PC-9 (cell line): ENCODE data around the gene DUSP6. TPM values are rescaled to one million over a fixed set of nuclear protein-coding genes. Genes with fewer than 3 reads are reported as not detected.

ENCODE experiments used
- BruUV-seq: library from RNA; stranded (reverse); fragments of 400-500 nt; replicated peaks from 2 replicates; lab custom pipeline; 2021; lab: Mats Ljungman, UMichigan
- CTCF ChIA-PET: fragments of 300-600 bp; sonication (Branson Sonifier 250); formaldehyde crosslinking; loops from one replicate; lab custom pipeline; 2022; ENCODE audit warnings: antibody characterized with exemption; lab: Charles Lee
- POLR2A ChIA-PET: fragments of 300-600 bp; sonication (Branson Sonifier 250); formaldehyde crosslinking; loops from one replicate; lab custom pipeline; 2022; ENCODE audit warnings: antibody characterized with exemption; ENCODE audit not compliant: unreplicated experiment; lab: Charles Lee
- DNase-seq, 2 experiments: peaks; one replicate each; pipeline versions ENCODE4 v3.0.0 to v3.0.0-alpha.2; 2015 to 2022; ENCODE audit warnings: mixed read lengths in 1 of 2
- H2AFZ ChIP-seq: fragments of 200-600 bp; sonication (generic); 2 replicates; pipeline ENCODE4 v1.8.1; 2017; ENCODE audit warnings: antibody characterized with exemption
- H3F3A ChIP-seq: fragments of 200-600 bp; sonication (generic); 2 replicates; pipeline ENCODE4 v1.8.1; 2017; ENCODE audit warnings: antibody characterized with exemption, mild to moderate bottlenecking, low read depth; ENCODE audit not compliant: insufficient read depth
- H3K27ac ChIP-seq: fragments of 200-600 bp; sonication (generic); 2 replicates; pipeline ENCODE4 v1.6.1; 2016; ENCODE audit warnings: mixed run types
- H3K27me3 ChIP-seq: fragments of 200-600 bp; sonication (generic); 2 replicates; pipeline ENCODE4 v1.6.1; 2016; ENCODE audit warnings: low read depth, mixed run types; ENCODE audit not compliant: insufficient read depth
- H3K36me3 ChIP-seq: fragments of 200-600 bp; sonication (generic); 2 replicates; pipeline ENCODE4 v1.6.1; 2016; ENCODE audit warnings: low read depth, mixed run types
- H3K4me1 ChIP-seq: fragments of 200-600 bp; sonication (generic); replicated peaks from 2 replicates; pipeline ENCODE4 v1.6.1; 2016; ENCODE audit warnings: mixed run types; ENCODE audit not compliant: insufficient read depth
- H3K4me2 ChIP-seq: fragments of 200-600 bp; sonication (generic); 2 replicates; pipeline ENCODE4 v1.6.1; 2017; ENCODE audit warnings: mixed run types
- H3K4me3 ChIP-seq: fragments of 200-600 bp; sonication (generic); 2 replicates; pipeline ENCODE4 v1.6.1; 2016; ENCODE audit warnings: mixed run types
- H3K79me2 ChIP-seq: fragments of 200-600 bp; sonication (generic); 2 replicates; pipeline ENCODE4 v1.6.1; 2017; ENCODE audit warnings: low read depth, mixed run types
- H3K9me2 ChIP-seq: fragments of 200-600 bp; sonication (generic); 2 replicates; pipeline ENCODE4 v1.8.1; 2017; ENCODE audit warnings: mild to moderate bottlenecking; ENCODE audit not compliant: insufficient read depth
- H3K9me3 ChIP-seq: fragments of 200-600 bp; sonication (generic); 2 replicates; pipeline ENCODE4 v1.8.1; 2016; ENCODE audit warnings: low read depth; ENCODE audit not compliant: insufficient read depth
- H4K20me1 ChIP-seq: fragments of 200-600 bp; sonication (generic); 2 replicates; pipeline ENCODE4 v1.8.1; 2017; ENCODE audit not compliant: insufficient read depth
- EZH2 ChIP-seq: fragments of 200-600 bp; sonication (generic); IDR thresholded peaks from 2 replicates; pipeline ENCODE4 v1.8.0; 2017; ENCODE audit warnings: antibody characterized with exemption, low read depth
- intact Hi-C: fragments of 100-400 bp; cut with micrococcal nuclease; formaldehyde crosslinking; loops from one replicate; pipeline ENCODE4 v1.10.0; 2022; ENCODE audit not compliant: unreplicated experiment
- total RNA-seq: library from RNA; stranded (reverse); gene quantifications from 2 replicates; pipeline ENCODE4 v1.2.3, GENCODE V29; 2021
- TF ChIP-seq, protein P1 (sequence below): fragments of 200-600 bp; sonication (generic); conservative IDR thresholded peaks from 2 replicates; pipeline ENCODE4 v1.6.1; 2017; ENCODE audit warnings: mixed run types, antibody characterized with exemption, mild to moderate bottlenecking, moderate library complexity

Gene DUSP6
- total RNA-seq, 1 experiment from 2014 or later, result 14.1 TPM

DNA sequence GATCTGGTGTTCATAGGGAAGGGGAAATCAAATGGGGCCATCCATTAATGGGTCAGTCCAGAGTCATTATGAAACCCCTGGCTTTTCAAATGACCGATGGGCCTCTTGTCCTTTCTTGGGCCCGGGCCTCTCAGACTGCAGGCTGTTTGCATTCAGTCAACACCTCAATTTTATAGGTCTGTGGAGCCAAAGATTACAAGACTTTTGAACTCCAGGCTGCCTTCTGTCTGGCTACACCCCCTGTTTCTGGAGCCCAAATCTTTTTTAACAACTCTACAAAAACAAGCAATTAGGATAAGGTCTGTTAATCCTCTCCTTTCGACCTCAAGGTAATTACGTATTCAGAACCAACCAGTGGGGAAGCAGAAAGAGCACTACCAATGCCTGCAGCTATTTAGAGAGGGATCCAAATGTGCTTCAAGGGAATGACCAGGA is 35.6 kb downstream of the DUSP6 start:
- POLR2A ChIA-PET, result no interaction called here
- no peak for TF ChIP-seq EZH2
- TF ChIP-seq, protein P1, sequence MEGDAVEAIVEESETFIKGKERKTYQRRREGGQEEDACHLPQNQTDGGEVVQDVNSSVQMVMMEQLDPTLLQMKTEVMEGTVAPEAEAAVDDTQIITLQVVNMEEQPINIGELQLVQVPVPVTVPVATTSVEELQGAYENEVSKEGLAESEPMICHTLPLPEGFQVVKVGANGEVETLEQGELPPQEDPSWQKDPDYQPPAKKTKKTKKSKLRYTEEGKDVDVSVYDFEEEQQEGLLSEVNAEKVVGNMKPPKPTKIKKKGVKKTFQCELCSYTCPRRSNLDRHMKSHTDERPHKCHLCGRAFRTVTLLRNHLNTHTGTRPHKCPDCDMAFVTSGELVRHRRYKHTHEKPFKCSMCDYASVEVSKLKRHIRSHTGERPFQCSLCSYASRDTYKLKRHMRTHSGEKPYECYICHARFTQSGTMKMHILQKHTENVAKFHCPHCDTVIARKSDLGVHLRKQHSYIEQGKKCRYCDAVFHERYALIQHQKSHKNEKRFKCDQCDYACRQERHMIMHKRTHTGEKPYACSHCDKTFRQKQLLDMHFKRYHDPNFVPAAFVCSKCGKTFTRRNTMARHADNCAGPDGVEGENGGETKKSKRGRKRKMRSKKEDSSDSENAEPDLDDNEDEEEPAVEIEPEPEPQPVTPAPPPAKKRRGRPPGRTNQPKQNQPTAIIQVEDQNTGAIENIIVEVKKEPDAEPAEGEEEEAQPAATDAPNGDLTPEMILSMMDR, result no peak
- H3K27me3 ChIP-seq, result no peaks in the 10 kb centered on the region
- no peak overlapping the region for H3K4me2 ChIP-seq
- no peak overlapping the region for H3K27ac ChIP-seq
- no peaks in the 10 kb centered on the region for H3K79me2 ChIP-seq
- no TSS peak for BruUV-seq
- H3K9me3 ChIP-seq, result no peaks in the 10 kb centered on the region
- H4K20me1 ChIP-seq, result no peaks in the 10 kb centered on the region
- no peaks in the 10 kb centered on the region for H3K9me2 ChIP-seq
- H3K4me1 ChIP-seq, result no peaks in the 10 kb centered on the region
- no peak overlapping the region for H2AFZ ChIP-seq
- no peaks in the 10 kb centered on the region for H3F3A ChIP-seq
- no peak for DNase-seq
- no peaks in the 10 kb centered on the region for H3K36me3 ChIP-seq
- intact Hi-C loops, result no loop called here
- no peak overlapping the region for H3K4me3 ChIP-seq
- CTCF ChIA-PET, result no interaction called here

GRCh38 chr12:89314060-89314761 is 38.1 kb downstream of the DUSP6 start:
- H3K9me2 ChIP-seq, result no peaks in the 10 kb centered on the region
- no peaks in the 10 kb centered on the region for H3K9me3 ChIP-seq
- CTCF ChIA-PET, result interaction anchor here (0.5 to 0.7 kb wide), 2 partner anchors 290 to 765 kb away, joined by 4 to 5 read pairs; no protein-coding TSS in a partner anchor
- H3K36me3 ChIP-seq, result no peaks in the 10 kb centered on the region
- no peak for DNase-seq
- H3K4me2 ChIP-seq, result no peak overlapping the region
- BruUV-seq, result no TSS peak
- H3K27me3 ChIP-seq, result no peaks in the 10 kb centered on the region
- TF ChIP-seq EZH2, result no peak
- TF ChIP-seq, protein P1, result no peak
- H3K4me3 ChIP-seq, result no peak overlapping the region
- 0 out of 2 replicates have a peak overlapping the region, but pooled peaks have one; percentile 20 for H2AFZ ChIP-seq
- H3K4me1 ChIP-seq, result no peaks in the 10 kb centered on the region
- H3K27ac ChIP-seq, result no peak overlapping the region
- H4K20me1 ChIP-seq, result no peaks in the 10 kb centered on the region
- intact Hi-C loops, result no loop called here
- H3F3A ChIP-seq, result no peaks in the 10 kb centered on the region
- POLR2A ChIA-PET, result no interaction called here
- no peaks in the 10 kb centered on the region for H3K79me2 ChIP-seq

GRCh38 chr12:89311703-89312293 is 40.5 kb downstream of the DUSP6 start:
- ChIA-PET POLR2A (no interaction called here), CTCF (no interaction called here)
- Histone ChIP-seq H3F3A (no peaks in the 10 kb centered on the region), H3K36me3 (no peaks in the 10 kb centered on the region), H3K4me3 (no peak overlapping the region), H3K9me2 (no peaks in the 10 kb centered on the region), H3K79me2 (no peaks in the 10 kb centered on the region), H4K20me1 (no peaks in the 10 kb centered on the region), H3K4me2 (no peak overlapping the region), H3K27me3 (no peaks in the 10 kb centered on the region), H3K9me3 (no peaks in the 10 kb centered on the region), H2AFZ (no peak overlapping the region), H3K27ac (no peak overlapping the region), H3K4me1 (no peaks in the 10 kb centered on the region)
- BruUV-seq, result no TSS peak
- no peak for DNase-seq
- intact Hi-C loops, result no loop called here
- TF ChIP-seq EZH2, result no peak
- TF ChIP-seq, protein P1, result no peak
